GM18909 (cell line): ENCODE results near the gene MBLAC1.
A peak's percentile ranks its signal among the peaks of the same experiment; 100 is the strongest.

Experiments used
- ATAC-seq: cut with Tn5 transposase; IDR thresholded peaks from one replicate; pipeline ENCODE4 v1.9.1; 2021; ENCODE audit warnings: mild to moderate bottlenecking; ENCODE audit not compliant: unreplicated experiment, poor library complexity

MBLAC1 gene

GRCh38 chr7:100166970-100167911 lies 40.5 kb downstream of the MBLAC1 start:
- no peak for ATAC-seq

DNA sequence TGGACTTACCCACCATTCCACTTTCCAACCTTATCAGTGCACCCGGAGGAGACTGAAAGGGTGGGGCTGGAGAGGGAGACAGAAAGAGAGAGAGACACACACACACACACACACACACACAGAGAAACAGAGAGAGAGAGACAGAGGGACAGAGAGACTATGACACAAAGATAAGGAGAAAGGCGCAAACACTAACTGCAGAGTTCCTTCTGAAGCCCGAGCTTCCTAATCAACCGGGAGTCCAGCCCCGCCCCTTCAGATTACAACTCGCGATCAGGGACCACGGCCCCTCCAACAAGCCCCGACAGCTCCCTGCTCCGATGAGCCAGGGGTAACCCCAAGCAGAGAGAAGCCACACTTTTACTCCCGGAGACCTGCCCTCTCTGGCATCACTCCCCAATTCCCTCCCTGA lies 41.2 kb downstream of the MBLAC1 start:
- ATAC-seq, result no peak

DNA sequence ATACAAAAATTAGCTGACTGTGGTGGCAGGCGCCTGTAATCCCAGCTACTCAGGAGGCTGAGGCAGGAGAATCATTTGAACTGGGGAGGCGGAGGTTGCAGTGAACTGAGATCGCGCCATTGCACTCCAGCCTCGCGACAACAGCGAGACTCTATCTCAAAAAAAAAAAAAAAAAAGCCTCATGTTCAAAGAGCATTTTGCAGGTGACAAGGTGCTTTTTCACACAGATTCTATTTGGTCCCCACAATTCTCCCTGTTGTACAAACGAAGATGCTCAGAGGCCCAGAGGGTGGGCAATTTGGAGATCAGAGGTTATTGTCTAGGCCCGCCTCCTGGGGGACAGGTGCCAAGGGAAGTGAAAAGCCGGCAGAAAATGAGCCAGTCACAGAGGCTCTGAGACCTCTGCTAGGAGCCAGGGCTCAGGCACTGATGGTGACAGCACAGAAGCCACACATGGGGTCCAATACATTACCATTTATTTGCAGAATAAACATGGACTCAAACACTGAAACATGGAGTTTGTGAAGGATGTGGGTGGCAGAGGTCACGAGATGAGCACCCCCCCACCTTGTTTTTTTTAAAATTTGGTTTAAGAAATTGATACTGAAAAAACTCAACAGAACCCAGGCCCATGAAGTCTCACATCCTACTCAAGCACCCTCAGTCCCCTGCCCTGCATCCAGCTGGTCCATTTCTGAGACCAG lies 42.5 kb downstream of the MBLAC1 start:
- ATAC-seq, result no peak

DNA sequence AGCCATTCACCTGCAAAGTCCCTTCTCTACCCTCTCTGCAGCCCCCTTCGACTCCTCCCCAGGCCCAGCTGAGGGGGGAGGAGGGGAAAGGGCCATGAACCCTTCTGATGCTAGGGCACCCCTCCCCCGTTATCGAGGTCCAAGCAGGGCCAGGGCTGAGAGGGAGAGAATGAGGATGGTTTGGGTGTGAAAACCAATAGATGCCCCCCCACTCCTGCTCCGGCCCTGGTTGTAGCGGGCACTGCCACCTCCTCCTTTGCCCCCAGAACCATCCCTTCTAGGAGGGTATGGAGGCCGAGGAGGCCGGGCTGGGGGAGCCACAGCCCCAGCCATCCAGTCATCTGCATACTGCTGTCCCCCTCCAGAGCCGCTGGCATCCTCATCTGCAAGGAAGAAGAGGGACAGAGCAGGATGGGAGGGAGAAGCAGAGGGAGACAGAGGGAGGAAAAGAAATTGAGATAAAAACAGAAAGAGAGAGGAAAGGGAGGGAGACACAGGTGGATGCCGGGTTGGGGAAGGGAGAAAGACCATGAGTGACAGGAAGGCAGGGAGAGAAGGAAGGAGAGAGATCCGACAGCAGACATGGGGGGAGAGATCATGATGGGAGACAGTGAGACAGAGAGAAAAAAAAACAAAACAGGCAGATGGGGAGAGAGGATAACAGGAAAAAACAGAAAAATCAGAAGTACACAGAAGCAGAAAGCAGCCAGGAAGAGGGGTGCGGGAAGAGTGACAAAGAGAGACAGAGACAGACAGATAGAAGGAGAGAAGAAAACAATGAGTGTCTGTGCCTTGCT lies 43.5 kb downstream of the MBLAC1 start:
- no peak for ATAC-seq

DNA sequence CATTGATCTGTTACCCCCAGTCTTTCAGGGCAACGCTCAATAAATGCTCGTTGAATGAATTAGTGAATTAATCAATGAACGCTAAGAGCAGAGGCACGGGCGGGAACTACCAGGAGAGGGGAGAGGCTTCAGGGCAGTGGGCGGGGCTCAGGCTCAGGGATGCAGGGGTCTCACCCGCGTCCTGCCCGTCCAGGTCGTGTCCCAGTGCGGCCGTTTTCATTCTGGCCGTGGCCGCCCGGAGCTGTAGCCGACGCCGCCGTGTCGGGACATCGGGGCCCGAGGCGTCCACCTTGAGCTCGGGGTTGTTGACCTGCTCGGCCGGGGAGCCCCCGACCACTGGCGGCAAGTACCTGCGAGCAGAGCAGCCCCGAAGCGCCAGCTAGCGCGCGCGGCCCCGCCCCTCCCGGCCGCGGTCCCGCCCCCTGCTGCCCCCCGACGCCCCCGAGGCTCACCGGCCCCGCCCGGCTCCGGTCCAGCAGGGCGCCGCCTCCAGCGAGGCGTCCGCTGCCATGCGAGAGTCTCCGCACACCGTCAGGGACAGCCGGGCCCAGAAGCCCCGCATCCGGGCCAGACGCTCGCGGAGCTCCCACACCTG lies 44.4 kb downstream of the MBLAC1 start:
- ATAC-seq, result no peak

- ATAC-seq, result no peak
These were observed 45.1 kb downstream of the MBLAC1 start for GRCh38 chr7:100171840-100172239.

GRCh38 chr7:100173806-100174495 lies 47.2 kb downstream of the MBLAC1 start:
- ATAC-seq, result no peak

DNA sequence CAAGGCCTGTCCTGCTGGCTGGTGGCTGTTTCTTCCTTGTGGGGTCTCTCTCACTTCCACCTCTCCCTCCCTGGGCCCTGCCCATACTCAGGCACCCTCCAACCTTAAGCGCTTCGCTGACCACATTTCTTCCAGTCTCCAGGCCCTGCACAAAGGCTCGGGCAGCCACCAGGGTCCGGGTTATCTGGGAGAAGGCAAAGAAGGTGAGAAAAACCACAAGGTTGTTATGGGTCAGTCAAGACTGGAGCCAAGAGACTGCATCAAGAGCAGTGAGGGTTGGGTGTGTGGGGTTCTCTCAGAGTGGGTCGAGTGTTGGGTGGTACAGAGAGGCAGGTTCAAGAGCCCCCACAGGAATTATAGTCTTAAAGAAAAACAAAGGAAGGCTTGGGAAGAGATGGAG lies 47.8 kb downstream of the MBLAC1 start:
- no peak for ATAC-seq

GRCh38 chr7:100175296-100175935 lies 48.6 kb downstream of the MBLAC1 start:
- no peak for ATAC-seq

DNA sequence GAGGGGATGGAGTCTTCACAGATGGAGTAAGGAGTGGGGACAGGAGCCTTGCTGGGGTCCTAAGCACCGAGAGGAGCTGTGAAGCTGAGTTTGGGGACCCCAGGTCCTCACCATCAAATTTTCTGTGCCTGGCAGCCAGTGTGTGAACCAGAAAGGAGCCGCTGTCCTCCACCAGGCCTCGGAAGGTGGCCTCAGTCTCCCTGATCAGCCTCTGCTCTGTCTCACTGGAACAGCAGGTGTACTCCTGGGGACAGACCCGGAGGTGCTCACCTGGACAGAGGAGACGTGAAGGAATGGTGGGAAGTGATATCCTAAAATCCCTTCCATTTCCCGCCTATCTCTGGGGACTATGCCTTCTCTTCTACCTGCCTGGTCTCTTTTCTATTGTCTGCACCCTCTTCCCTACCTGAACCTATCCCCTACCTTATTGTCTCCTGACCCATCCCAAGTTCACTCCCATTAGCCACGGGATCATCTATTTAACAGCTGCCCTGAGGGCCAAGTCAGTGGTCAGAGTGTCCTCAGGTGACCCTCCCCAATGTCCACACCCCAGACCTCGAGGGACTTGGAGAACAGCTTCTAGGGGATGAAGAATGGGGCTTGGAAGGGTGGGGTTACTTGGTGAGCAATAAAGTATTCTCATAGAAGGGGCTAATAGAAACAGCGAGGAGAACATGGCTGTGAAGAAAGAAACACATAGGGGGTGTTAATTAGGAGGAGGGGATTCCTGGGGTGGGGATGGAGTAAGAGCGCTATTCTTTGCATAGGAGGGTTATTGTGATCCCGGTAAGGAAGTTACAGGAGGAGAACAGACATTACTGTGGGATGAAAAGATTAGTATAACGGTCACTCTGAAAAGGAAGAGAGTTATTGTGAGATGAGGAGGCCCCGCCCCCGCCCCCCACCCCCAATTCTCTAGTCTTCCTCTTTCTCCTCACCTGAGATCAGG lies 49.6 kb downstream of the MBLAC1 start:
- no peak for ATAC-seq

GRCh38 chr7:100177045-100178001 lies 50.6 kb downstream of the MBLAC1 start, which contains the start of the genes GPC2 and STAG3:
Gene GPC2 (minus strand): TSS chr7:100177381. CDS start chr7:100177199, 182 bp downstream.
Gene STAG3 (plus strand): TSS chr7:100177918. CDS start chr7:100180557, 2,639 bp downstream.
- ATAC-seq, result peak; percentile 86
